Right lobe of liver (tissue), 4 donors: ENCODE measurements around the gene GRB2.

Source experiments
- CTCF ChIP-seq, 4 donors: fragments of 200-600 bp in 3 of 4; fragments of 450-650 bp in 1 of 4; IDR thresholded peaks; one replicate each; pipeline versions ENCODE4 v1.5.1 to v1.8.0; 2016 to 2022; ENCODE audit warnings: antibody characterized with exemption in 4 of 4, mild to moderate bottlenecking in 2 of 4
- POLR2A ChIP-seq: fragments of 450-650 bp; IDR thresholded peaks from one replicate; pipeline ENCODE4 v1.6.1; 2017; ENCODE audit warnings: antibody characterized with exemption, mild to moderate bottlenecking
- donor health status: DM: no; HTN: no; CAD: no.
- donor health status: DM: no; HTN: no; CAD: no.
- donor health status: DM: no; HTN: yes; CAD: no.

- TF ChIP-seq CTCF (IDR thresholded peaks at IDR 0.05) (no peak), POLR2A (no peak)
Observed at GRCh38 chr17:75387771-75388170, 17.7 kb downstream of the GRB2 start.
